CD4-positive, alpha-beta T cell (primary cell): ENCODE results near the gene SP9. TPM values are rescaled to one million over a fixed set of nuclear protein-coding genes. Genes with fewer than 3 reads are reported as not detected.

ENCODE experiments used
- ATAC-seq: fragments of 200-7000 bp; cut with Tn5 transposase; one replicate; pipeline ENCODE4 v1.10.0; 2022; ENCODE audit warnings: mild to moderate bottlenecking; ENCODE audit not compliant: poor library complexity
- CTCF ChIA-PET: fragments of 350-600 bp; sonication (Branson Sonifier 250); formaldehyde crosslinking; loops from one replicate; lab custom pipeline; 2021; ENCODE audit warnings: antibody characterized with exemption, inconsistent platforms; lab: Charles Lee
- POLR2A ChIA-PET: fragments of 350-600 bp; sonication (Branson Sonifier 250); formaldehyde crosslinking; loops from one replicate; lab custom pipeline; 2021; ENCODE audit warnings: antibody characterized with exemption, inconsistent platforms; lab: Charles Lee
- DNase-seq, 14 experiments: peaks; one replicate each; pipeline ENCODE4 v3.0.0-alpha.2; 2013 to 2020; ENCODE audit warnings: mixed read lengths in 2 of 14
- H3K27ac ChIP-seq, 2 donors: one replicate each; pipeline versions ENCODE4 v1.5.1 to v1.7.0; 2013; ENCODE audit warnings: low read length in 2 of 2, low read depth in 1 of 2, mild to moderate bottlenecking in 1 of 2
- H3K27me3 ChIP-seq, 2 experiments: 1 replicate in 1 of 2; 2 replicates in 1 of 2; pipeline versions ENCODE4 v1.6.1 to v1.7.0; 2013; ENCODE audit warnings: low read length in 2 of 2, control low read depth in 1 of 2, mild to moderate bottlenecking in 1 of 2, moderate library complexity in 1 of 2; ENCODE audit not compliant: insufficient read depth in 2 of 2, control insufficient read depth in 1 of 2
- H3K36me3 ChIP-seq: one replicate; pipeline ENCODE4 v1.6.1; 2013; ENCODE audit warnings: low read length, control low read depth; ENCODE audit not compliant: insufficient read depth
- H3K4me1 ChIP-seq: one replicate; pipeline ENCODE4 v1.6.1; 2013; ENCODE audit warnings: low read length, control low read depth; ENCODE audit not compliant: insufficient read depth
- H3K4me3 ChIP-seq: one replicate; pipeline ENCODE4 v1.5.1; 2013; ENCODE audit warnings: mild to moderate bottlenecking, low read length, moderate library complexity
- H3K9me3 ChIP-seq, 2 experiments: 1 replicate in 1 of 2; 2 replicates in 1 of 2; pipeline versions ENCODE4 v1.6.1 to v1.7.0; 2013; ENCODE audit warnings: low read length in 2 of 2, mild to moderate bottlenecking in 2 of 2, control low read depth in 1 of 2, moderate library complexity in 1 of 2; ENCODE audit not compliant: control insufficient read depth in 1 of 2, insufficient read depth in 1 of 2
- H3K27ac Mint-ChIP-seq: one replicate; pipeline ENCODE4 v1.8.0; 2020; ENCODE audit warnings: mixed read lengths
- H3K27me3 Mint-ChIP-seq: one replicate; pipeline ENCODE4 v1.8.0; 2021; ENCODE audit warnings: mixed read lengths
- H3K36me3 Mint-ChIP-seq: one replicate; pipeline ENCODE4 v1.8.0; 2021; ENCODE audit warnings: low read depth, mixed read lengths
- H3K4me1 Mint-ChIP-seq: one replicate; pipeline ENCODE4 v1.8.0; 2021; ENCODE audit warnings: low read depth, mixed read lengths
- H3K4me3 Mint-ChIP-seq: one replicate; pipeline ENCODE4 v1.8.0; 2020; ENCODE audit warnings: mild to moderate bottlenecking, mixed read lengths
- H3K9me3 Mint-ChIP-seq: one replicate; pipeline ENCODE4 v1.8.0; 2020; ENCODE audit warnings: mixed read lengths
- intact Hi-C, 2 experiments: fragments of 100-400 bp; cut with DNase I in 1 of 2; cut with micrococcal nuclease in 1 of 2; formaldehyde crosslinking; loops; one replicate each; pipeline versions ENCODE4 v1.15.1 to v1.9.0; 2023 to 2025; cut with DNase I, micrococcal nuclease
- total RNA-seq, 174 experiments: library from RNA in 2 of 174; stranded (reverse) in 2 of 174; gene quantifications; one replicate each; pipeline ENCODE4 v1.2.3 and lab custom pipeline; 2021 to 2026
- TF ChIP-seq, protein P1 (sequence below): fragments of 200-600 bp; IDR thresholded peaks from one replicate; pipeline ENCODE4 v1.8.0; 2022; ENCODE audit warnings: antibody characterized with exemption, mild to moderate bottlenecking

The SP9 gene
- total RNA-seq, 2 experiments from 2014 or later: not detected

DNA sequence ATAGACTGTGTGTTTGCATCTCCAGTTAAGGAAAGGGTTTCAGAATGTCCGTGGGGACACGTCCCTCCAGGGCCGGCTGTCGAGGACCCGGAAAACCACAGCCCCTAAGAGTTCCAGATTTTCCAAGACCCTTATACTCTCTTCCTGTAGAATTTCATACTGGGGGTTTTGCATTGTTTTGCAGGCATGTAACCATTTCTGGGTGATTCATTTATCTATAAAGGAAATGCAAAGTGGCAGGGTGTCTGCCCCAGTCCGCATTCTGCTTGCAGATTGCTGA is 8.5 kb downstream of the SP9 start:
- Mint-ChIP-seq H3K27ac (no peak overlapping the region), H3K4me3 (peak overlapping the region; percentile 1), H3K36me3 (peaks cover 26% of the 10 kb centered on the region), H3K27me3 (peaks cover 75% of the 10 kb centered on the region), H3K4me1 (peaks cover 40% of the 10 kb centered on the region), H3K9me3 (no peaks in the 10 kb centered on the region)
- no peak for ATAC-seq
- Histone ChIP-seq H3K27me3 (peaks cover 56 to 75% of the 10 kb centered on the region in 2 experiments), H3K4me1 (peaks cover 43% of the 10 kb centered on the region), H3K4me3 (no peak overlapping the region), H3K9me3 (peaks cover 4 to 25% of the 10 kb centered on the region in 2 experiments), H3K27ac (no peak overlapping the region), H3K36me3 (peaks cover under 1% of the 10 kb centered on the region)
- TF ChIP-seq, protein P1, sequence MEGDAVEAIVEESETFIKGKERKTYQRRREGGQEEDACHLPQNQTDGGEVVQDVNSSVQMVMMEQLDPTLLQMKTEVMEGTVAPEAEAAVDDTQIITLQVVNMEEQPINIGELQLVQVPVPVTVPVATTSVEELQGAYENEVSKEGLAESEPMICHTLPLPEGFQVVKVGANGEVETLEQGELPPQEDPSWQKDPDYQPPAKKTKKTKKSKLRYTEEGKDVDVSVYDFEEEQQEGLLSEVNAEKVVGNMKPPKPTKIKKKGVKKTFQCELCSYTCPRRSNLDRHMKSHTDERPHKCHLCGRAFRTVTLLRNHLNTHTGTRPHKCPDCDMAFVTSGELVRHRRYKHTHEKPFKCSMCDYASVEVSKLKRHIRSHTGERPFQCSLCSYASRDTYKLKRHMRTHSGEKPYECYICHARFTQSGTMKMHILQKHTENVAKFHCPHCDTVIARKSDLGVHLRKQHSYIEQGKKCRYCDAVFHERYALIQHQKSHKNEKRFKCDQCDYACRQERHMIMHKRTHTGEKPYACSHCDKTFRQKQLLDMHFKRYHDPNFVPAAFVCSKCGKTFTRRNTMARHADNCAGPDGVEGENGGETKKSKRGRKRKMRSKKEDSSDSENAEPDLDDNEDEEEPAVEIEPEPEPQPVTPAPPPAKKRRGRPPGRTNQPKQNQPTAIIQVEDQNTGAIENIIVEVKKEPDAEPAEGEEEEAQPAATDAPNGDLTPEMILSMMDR: no peak
- ChIA-PET POLR2A (interaction anchor here (0.8 kb wide), 1 partner anchor 52 kb away, joined by 3 read pairs; the partner anchor contains the start of gene SCRN3), CTCF (no interaction called here)
- peak in 1 of 14 experiments; percentile 38 for DNase-seq
- intact Hi-C loops: loop anchor here (5.0 to 10.0 kb wide), 4 partner anchors 96 to 1118 kb away; partner anchors contain the start of genes OLA1 (in 2 of the 2) and SP3 (in 2 of the 2)

DNA sequence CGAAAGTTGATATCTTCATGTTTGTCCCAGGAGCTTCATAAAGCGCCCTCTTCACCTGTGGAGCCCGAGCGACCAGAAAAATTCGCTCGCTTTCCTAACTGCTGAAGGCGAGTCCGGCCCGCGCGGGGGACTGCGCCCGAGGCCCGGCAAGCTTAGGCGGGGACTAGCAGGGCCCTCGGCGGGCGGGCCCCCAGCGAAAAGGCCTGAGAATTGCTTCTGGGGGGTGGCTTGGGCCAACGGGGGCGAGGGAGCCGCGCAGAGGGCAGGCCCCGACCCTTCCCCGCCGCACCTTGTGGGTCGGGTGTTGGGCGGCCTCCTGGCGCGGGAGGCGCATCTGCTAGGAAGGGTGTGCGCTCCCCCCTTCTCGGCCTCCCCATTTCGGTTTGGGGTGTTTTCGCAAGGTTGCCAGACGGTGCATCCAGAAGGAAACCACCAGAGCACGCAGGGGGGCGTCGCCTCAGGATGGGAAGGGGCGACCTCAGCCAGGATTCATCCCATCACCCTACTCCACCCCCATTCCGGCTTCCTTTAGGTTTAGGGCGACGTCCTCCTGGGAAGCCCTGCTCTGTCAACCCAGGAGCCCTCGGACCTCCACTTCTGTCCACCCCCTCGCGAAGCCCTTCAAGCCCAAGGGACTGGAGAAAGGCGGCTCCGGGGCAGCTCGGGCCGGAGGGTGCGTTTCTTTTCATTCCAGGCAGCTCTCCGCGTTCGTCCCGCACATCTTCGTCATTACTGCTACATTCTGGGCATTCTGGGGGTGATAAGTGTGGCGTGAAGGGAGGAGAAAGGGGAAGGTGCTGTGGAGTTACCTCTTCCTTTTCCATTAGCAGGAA is 9.1 kb downstream of the SP9 start:
- H3K27me3 ChIP-seq: peaks cover 53 to 70% of the 10 kb centered on the region in 2 experiments
- peaks cover 6% of the 10 kb centered on the region for H3K36me3 ChIP-seq
- DNase-seq: peak in 2 of 14 experiments; percentile 21 to 30
- peaks cover 43% of the 10 kb centered on the region for H3K4me1 ChIP-seq
- POLR2A ChIA-PET: interaction anchor here (0.6 to 1.3 kb wide), 4 partner anchors 9 to 175 kb away, joined by 3 to 4 read pairs (median 3); no protein-coding TSS in a partner anchor
- CTCF ChIA-PET: no interaction called here
- intact Hi-C loops: loop anchor here (2.0 to 10.0 kb wide), 5 partner anchors 97 to 1315 kb away; partner anchors contain the start of genes OLA1 (in 2 of the 2) and SP3 (in 2 of the 2)
- TF ChIP-seq, protein P1: no peak
- H3K4me1 Mint-ChIP-seq: peaks cover 40% of the 10 kb centered on the region
- H3K4me3 ChIP-seq: no peak overlapping the region
- H3K36me3 Mint-ChIP-seq: peaks cover 32% of the 10 kb centered on the region
- no peak overlapping the region for H3K27ac Mint-ChIP-seq
- H3K9me3 Mint-ChIP-seq: no peaks in the 10 kb centered on the region
- peaks cover 69% of the 10 kb centered on the region for H3K27me3 Mint-ChIP-seq
- no peak overlapping the region for H3K27ac ChIP-seq
- peak overlapping the region; percentile 39 for H3K4me3 Mint-ChIP-seq
- peaks cover 4 to 25% of the 10 kb centered on the region in 2 experiments for H3K9me3 ChIP-seq
- no peak for ATAC-seq

DNA sequence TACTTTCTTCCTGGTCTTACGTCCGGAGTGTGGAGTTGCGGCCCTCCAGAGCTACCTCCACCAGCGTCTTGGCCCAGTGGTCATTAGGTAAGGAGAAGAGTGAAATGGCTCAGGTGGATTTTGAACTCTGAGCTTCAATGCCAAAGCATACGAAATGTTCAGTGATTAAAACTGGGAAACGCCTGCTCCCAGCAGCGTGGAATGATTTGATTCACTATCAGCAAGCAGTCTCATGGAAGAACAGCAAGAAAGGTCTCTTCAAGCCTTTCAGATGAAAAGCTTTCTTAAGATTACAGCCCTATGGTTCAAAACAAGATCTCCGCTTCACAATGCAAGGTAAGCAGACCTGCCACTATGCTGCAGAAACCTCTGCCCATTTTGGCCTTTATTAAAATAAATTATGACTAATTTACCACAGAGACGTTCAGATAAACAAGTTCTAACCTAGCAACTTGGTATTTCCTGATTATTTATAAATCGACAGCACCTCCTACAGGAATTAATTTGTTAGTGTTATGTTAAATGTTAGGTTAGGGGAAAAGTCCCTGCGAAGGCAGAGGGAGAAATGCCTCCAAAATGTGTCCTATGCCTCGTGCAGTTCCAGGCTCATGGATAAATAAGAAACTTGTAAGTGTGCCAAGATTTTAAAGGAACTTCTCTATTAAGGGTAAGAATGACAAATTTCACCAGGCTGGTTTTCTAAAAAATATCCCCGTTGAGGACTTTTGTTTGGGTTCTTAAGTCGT is 10.1 kb downstream of the SP9 start:
- H3K4me3 Mint-ChIP-seq: no peak overlapping the region

More for the DNA sequence above, 10.1 kb downstream of the SP9 start:
- Histone ChIP-seq H3K36me3 (peaks cover 12% of the 10 kb centered on the region), H3K27me3 (peaks cover 44 to 59% of the 10 kb centered on the region in 2 experiments), H3K27ac (no peak overlapping the region), H3K4me3 (no peak overlapping the region), H3K9me3 (peaks cover 0 to 24% of the 10 kb centered on the region in 2 experiments), H3K4me1 (peaks cover 42% of the 10 kb centered on the region)
- POLR2A ChIA-PET: interaction anchor here (0.8 to 1.3 kb wide), 3 partner anchors 10 to 14 kb away, joined by 3 to 4 read pairs (median 3); no protein-coding TSS in a partner anchor
- Mint-ChIP-seq H3K27ac (no peak overlapping the region), H3K27me3 (peaks cover 59% of the 10 kb centered on the region), H3K36me3 (peaks cover 37% of the 10 kb centered on the region), H3K9me3 (no peaks in the 10 kb centered on the region), H3K4me1 (peaks cover 40% of the 10 kb centered on the region)
- intact Hi-C loops: loop anchor here (1.0 to 10.0 kb wide), 6 partner anchors 98 to 1318 kb away; partner anchors contain the start of genes OLA1 (in 2 of the 2) and SP3 (in 2 of the 2)
- peak in 3 of 14 experiments; percentile 39 to 60 (median 57) for DNase-seq
- CTCF ChIA-PET: interaction anchor here (1.0 kb wide), 1 partner anchor 21 kb away, joined by 3 read pairs; no protein-coding TSS in a partner anchor
- peak; percentile 37 for ATAC-seq
- TF ChIP-seq, protein P1: peak; percentile 46
